ENCODE measurements around the gene VSIG10L2. TPM values are rescaled to one million over a fixed set of nuclear protein-coding genes. Genes with fewer than 3 reads are reported as not detected.

Gene VSIG10L2
- total RNA-seq, 1 donor from 2014 or later = not detected

GRCh38 chr11:125929445-125930075 lies 16.3 kb upstream of the VSIG10L2 start:
- DNase-seq (ENCODE audit: low read depth in 2 of 2) = no peak

GRCh38 chr11:125930076-125930450 lies 15.8 kb upstream of the VSIG10L2 start:
- DNase-seq (ENCODE audit: low read depth in 2 of 2) = no peak

- no peak for DNase-seq (ENCODE audit: low read depth in 2 of 2)
Observed at GRCh38 chr11:125931116-125931515, 14.7 kb upstream of the VSIG10L2 start.

- no peak for DNase-seq (ENCODE audit: low read depth in 2 of 2)
Observed at GRCh38 chr11:125931668-125932067, 14.2 kb upstream of the VSIG10L2 start.

GRCh38 chr11:125932301-125932700 lies 13.5 kb upstream of the VSIG10L2 start:
- DNase-seq (ENCODE audit: low read depth in 2 of 2) = no peak

- DNase-seq (ENCODE audit: low read depth in 2 of 2) = no peak
Observed at GRCh38 chr11:125933030-125933813, 12.6 kb upstream of the VSIG10L2 start.

GRCh38 chr11:125934473-125934872 lies 11.4 kb upstream of the VSIG10L2 start:
- DNase-seq (ENCODE audit: low read depth in 2 of 2) = no peak

GRCh38 chr11:125935056-125935455 lies 10.8 kb upstream of the VSIG10L2 start:
- DNase-seq (ENCODE audit: low read depth in 2 of 2) = no peak

GRCh38 chr11:125935618-125936199 lies 10.1 kb upstream of the VSIG10L2 start:
- DNase-seq (ENCODE audit: low read depth in 2 of 2) = no peak

- DNase-seq (ENCODE audit: low read depth in 2 of 2) = no peak
Observed at GRCh38 chr11:125938418-125938817, 7.4 kb upstream of the VSIG10L2 start.

GRCh38 chr11:125939081-125939521 lies 6.7 kb upstream of the VSIG10L2 start:
- DNase-seq (ENCODE audit: low read depth in 2 of 2) = no peak

GRCh38 chr11:125940145-125940544 lies 5.7 kb upstream of the VSIG10L2 start:
- no peak for DNase-seq (ENCODE audit: low read depth in 2 of 2)

GRCh38 chr11:125941267-125941618 lies 4.6 kb upstream of the VSIG10L2 start:
- DNase-seq (ENCODE audit: low read depth in 2 of 2) = no peak

- peak; percentile 32 to 58 for DNase-seq (ENCODE audit: low read depth in 2 of 2)
Observed at GRCh38 chr11:125941619-125942611, 3.9 kb upstream of the VSIG10L2 start.

GRCh38 chr11:125942771-125943428 lies 2.9 kb upstream of the VSIG10L2 start:
- no peak for DNase-seq (ENCODE audit: low read depth in 2 of 2)

GRCh38 chr11:125943661-125944349 lies 2.0 kb upstream of the VSIG10L2 start:
- no peak for DNase-seq (ENCODE audit: low read depth in 2 of 2)

- no peak for DNase-seq (ENCODE audit: low read depth in 2 of 2)
Observed at GRCh38 chr11:125944350-125945010, 1.4 kb upstream of the VSIG10L2 start.

- no peak for DNase-seq (ENCODE audit: low read depth in 2 of 2)
Observed at GRCh38 chr11:125945011-125945796, 640 bp upstream of the VSIG10L2 start.

Measured in lung microvascular endothelial cell (primary cell).